ENCODE data around the gene SPATC1L.

SPATC1L gene

DNA sequence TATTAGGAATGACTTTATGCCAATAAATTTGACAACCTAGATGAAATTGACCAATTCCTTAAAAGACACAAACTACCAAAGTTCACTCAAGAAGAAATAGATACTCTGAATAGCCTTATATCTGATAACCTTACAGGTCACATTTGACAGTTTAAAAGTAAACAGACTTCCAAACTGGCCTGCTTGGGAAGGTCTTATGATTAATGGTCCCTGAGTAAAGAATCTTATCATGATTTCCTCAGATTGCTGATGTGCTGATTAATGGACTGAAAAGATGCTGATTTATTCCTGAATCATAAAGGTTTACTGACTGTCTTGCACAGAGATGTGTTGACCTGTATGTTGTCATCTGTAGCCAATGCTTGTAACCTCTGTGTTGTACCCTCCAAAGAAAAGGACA, 19.2 kb downstream of the SPATC1L start:
- H3K4me2 ChIP-seq (ENCODE audit: low read length, poor library complexity, severe bottlenecking) = no peak overlapping the region

DNA sequence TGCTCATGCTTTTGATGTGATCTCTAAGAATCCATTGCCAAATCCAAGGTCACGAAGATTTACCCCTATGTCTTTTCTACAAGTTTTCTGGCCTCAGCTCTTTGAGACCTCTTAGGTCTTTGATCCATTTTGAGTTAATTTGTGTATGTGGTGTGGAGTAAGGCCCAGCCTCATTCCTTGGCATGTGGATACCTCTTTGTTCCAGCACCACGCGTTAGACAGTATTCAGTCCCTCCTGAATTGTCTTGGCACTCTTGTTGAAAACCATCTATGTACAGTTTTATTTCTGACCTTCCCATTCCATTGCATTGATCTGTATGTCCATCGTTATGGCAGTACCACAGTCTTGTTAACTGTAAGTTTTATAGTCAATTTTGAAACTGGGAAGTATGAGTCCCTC, 20.9 kb downstream of the SPATC1L start:
- no peak for DNase-seq
- Histone ChIP-seq H3K4me3 (ENCODE audit: insufficient read depth in 1 of 2, low read depth in 1 of 2, low read length in 2 of 2) (no peak overlapping the region), H3K79me1 (replicated peaks; ENCODE audit: low read length, poor library complexity, severe bottlenecking) (peaks cover 2% of the 10 kb centered on the region), H3K27ac (ENCODE audit: low read length, poor library complexity, severe bottlenecking) (no peak overlapping the region), H2BK5ac (ENCODE audit: low read depth, low read length, poor library complexity, severe bottlenecking) (no peak overlapping the region), H3K18ac (ENCODE audit: low read depth in 1 of 2, low read length in 2 of 2) (no peak overlapping the region), H3K23ac (ENCODE audit: low read length in 2 of 2) (no peak overlapping the region), H4K8ac (ENCODE audit: low read length) (no peak overlapping the region), H2AK5ac (ENCODE audit: low read length, severe bottlenecking) (no peak overlapping the region), H3K4me2 (ENCODE audit: low read length, poor library complexity, severe bottlenecking) (no peak overlapping the region), H3K36me3 (ENCODE audit: control insufficient read depth in 1 of 2, insufficient read depth in 2 of 2, low read depth in 1 of 2, low read length in 2 of 2) (peaks cover 2 to 31% of the 10 kb centered on the region in 2 experiments), H3K4ac (ENCODE audit: low read depth in 1 of 2, low read length in 2 of 2) (no peak overlapping the region), H2BK12ac (ENCODE audit: low read length in 2 of 2) (no peak overlapping the region), H3K9ac (ENCODE audit: low read length) (no peak overlapping the region), H3K27me3 (ENCODE audit: control insufficient read depth in 1 of 2, insufficient read depth in 1 of 2, low read length in 2 of 2) (no peaks in the 10 kb centered on the region), H2BK15ac (ENCODE audit: low read depth, poor library complexity, severe bottlenecking) (no peak overlapping the region), H2AFZ (ENCODE audit: low read depth, low read length) (no peak overlapping the region), H4K91ac (ENCODE audit: low read length) (no peak overlapping the region), H3K4me1 (ENCODE audit: control insufficient read depth, insufficient read depth, low read depth, low read length) (no peaks in the 10 kb centered on the region), H2BK120ac (ENCODE audit: low read depth, low read length) (no peak overlapping the region), H3K14ac (ENCODE audit: low read length in 2 of 2) (no peak overlapping the region), H3K9me3 (ENCODE audit: control insufficient read depth, low read length) (no peaks in the 10 kb centered on the region)
- WGBS = 93% methylated on average over 3 of the region's 4 CpGs

More for the DNA sequence above, 19.2 kb downstream of the SPATC1L start:
- no peak overlapping the region for H2BK12ac ChIP-seq (ENCODE audit: low read length in 2 of 2)
- H3K27me3 ChIP-seq (ENCODE audit: control insufficient read depth in 1 of 2, insufficient read depth in 1 of 2, low read length in 2 of 2) = no peaks in the 10 kb centered on the region
- H4K91ac ChIP-seq (ENCODE audit: low read length) = no peak overlapping the region
- no peak overlapping the region for H2AFZ ChIP-seq (ENCODE audit: low read depth, low read length)
- H2BK5ac ChIP-seq (ENCODE audit: low read depth, low read length, poor library complexity, severe bottlenecking) = no peak overlapping the region
- no peak overlapping the region for H4K8ac ChIP-seq (ENCODE audit: low read length)
- no peak overlapping the region for H2BK120ac ChIP-seq (ENCODE audit: low read depth, low read length)
- no peak overlapping the region for H3K18ac ChIP-seq (ENCODE audit: low read depth in 1 of 2, low read length in 2 of 2)
- no peak overlapping the region for H3K27ac ChIP-seq (ENCODE audit: low read length, poor library complexity, severe bottlenecking)
- peaks cover 2 to 24% of the 10 kb centered on the region in 2 experiments for H3K36me3 ChIP-seq (ENCODE audit: control insufficient read depth in 1 of 2, insufficient read depth in 2 of 2, low read depth in 1 of 2, low read length in 2 of 2)
- H2AK5ac ChIP-seq (ENCODE audit: low read length, severe bottlenecking) = no peak overlapping the region
- H3K23ac ChIP-seq (ENCODE audit: low read length in 2 of 2) = no peak overlapping the region
- H3K4ac ChIP-seq (ENCODE audit: low read depth in 1 of 2, low read length in 2 of 2) = no peak overlapping the region
- H3K14ac ChIP-seq (ENCODE audit: low read length in 2 of 2) = no peak overlapping the region
- DNase-seq = no peak
- no peak overlapping the region for H2BK15ac ChIP-seq (ENCODE audit: low read depth, poor library complexity, severe bottlenecking)
- peaks cover 2% of the 10 kb centered on the region for H3K79me1 ChIP-seq (replicated peaks; ENCODE audit: low read length, poor library complexity, severe bottlenecking)
- no peaks in the 10 kb centered on the region for H3K4me1 ChIP-seq (ENCODE audit: control insufficient read depth, insufficient read depth, low read depth, low read length)
- no peak overlapping the region for H3K4me3 ChIP-seq (ENCODE audit: insufficient read depth in 1 of 2, low read depth in 1 of 2, low read length in 2 of 2)
- H3K9ac ChIP-seq (ENCODE audit: low read length) = no peak overlapping the region
- no peaks in the 10 kb centered on the region for H3K9me3 ChIP-seq (ENCODE audit: control insufficient read depth, low read length)

DNA sequence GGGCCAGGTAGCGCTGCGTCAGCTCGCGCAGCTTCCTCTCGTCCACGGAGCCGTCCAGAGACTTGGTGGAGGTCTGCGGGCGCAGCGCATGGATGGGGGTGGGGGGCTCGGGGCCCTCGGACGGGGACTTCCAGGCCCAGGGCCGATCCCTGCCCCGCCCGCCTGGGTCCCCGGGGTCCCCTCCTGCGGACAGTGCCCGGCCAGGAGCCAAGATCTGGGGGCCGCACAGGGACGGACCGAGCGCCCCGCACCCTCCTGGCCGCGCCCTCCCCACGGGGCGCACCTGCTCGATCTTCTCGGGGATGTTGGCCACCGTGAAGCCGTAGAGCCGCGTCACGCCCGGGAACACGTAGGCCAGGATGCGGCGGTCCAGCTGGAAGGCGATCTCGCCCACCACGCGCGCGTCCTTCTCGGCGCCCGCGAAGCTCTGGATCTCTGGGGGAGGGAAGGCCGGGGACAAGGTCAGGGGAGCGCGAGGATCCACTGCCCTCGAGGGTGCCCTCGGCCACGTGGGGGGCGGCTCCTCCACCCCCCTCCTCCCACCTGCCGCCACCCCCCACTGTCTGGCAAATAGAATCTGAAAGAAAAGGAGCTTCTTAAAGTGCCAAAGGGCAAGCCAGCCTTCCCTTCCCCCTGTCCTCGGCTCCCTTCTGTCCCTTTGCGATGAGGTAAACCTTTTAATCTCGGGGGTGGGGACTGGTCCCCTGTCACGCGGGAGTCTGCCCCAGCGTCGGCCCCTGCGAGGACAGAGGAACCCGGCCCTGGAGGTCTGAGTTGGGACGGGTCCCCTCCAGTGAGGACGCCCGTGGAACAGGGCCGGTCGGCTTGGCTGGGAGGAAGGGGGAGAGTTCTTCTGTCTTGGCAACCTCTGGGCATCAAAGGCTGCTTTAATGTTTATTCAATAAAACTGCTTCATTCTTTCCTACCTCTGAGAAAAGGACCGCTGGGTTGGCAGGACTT, 22.3 kb downstream of the SPATC1L start:
- no peak overlapping the region for H3K18ac ChIP-seq (ENCODE audit: low read depth in 1 of 2, low read length in 2 of 2)
- no peak overlapping the region for H3K23ac ChIP-seq (ENCODE audit: low read length in 2 of 2)
- H4K91ac ChIP-seq (ENCODE audit: low read length) = no peak overlapping the region
- H3K36me3 ChIP-seq (ENCODE audit: control insufficient read depth in 1 of 2, insufficient read depth in 2 of 2, low read depth in 1 of 2, low read length in 2 of 2) = peaks cover 2 to 34% of the 10 kb centered on the region in 2 experiments
- H2AFZ ChIP-seq (ENCODE audit: low read depth, low read length) = no peak overlapping the region
- no peak overlapping the region for H3K4me2 ChIP-seq (ENCODE audit: low read length, poor library complexity, severe bottlenecking)
- H2BK120ac ChIP-seq (ENCODE audit: low read depth, low read length) = no peak overlapping the region
- no peak for DNase-seq
- no peaks in the 10 kb centered on the region for H3K4me1 ChIP-seq (ENCODE audit: control insufficient read depth, insufficient read depth, low read depth, low read length)
- H2BK15ac ChIP-seq (ENCODE audit: low read depth, poor library complexity, severe bottlenecking) = no peak overlapping the region
- no peak overlapping the region for H2BK12ac ChIP-seq (ENCODE audit: low read length in 2 of 2)
- no peak overlapping the region for H4K8ac ChIP-seq (ENCODE audit: low read length)
- H3K27ac ChIP-seq (ENCODE audit: low read length, poor library complexity, severe bottlenecking) = no peak overlapping the region
- H3K79me1 ChIP-seq (replicated peaks; ENCODE audit: low read length, poor library complexity, severe bottlenecking) = peaks cover 2% of the 10 kb centered on the region
- no peak overlapping the region for H3K4me3 ChIP-seq (ENCODE audit: insufficient read depth in 1 of 2, low read depth in 1 of 2, low read length in 2 of 2)
- no peak overlapping the region for H3K14ac ChIP-seq (ENCODE audit: low read length in 2 of 2)
- no peak overlapping the region for H2AK5ac ChIP-seq (ENCODE audit: low read length, severe bottlenecking)
- H2BK5ac ChIP-seq (ENCODE audit: low read depth, low read length, poor library complexity, severe bottlenecking) = no peak overlapping the region
- no peaks in the 10 kb centered on the region for H3K27me3 ChIP-seq (ENCODE audit: control insufficient read depth in 1 of 2, insufficient read depth in 1 of 2, low read length in 2 of 2)
- H3K9me3 ChIP-seq (ENCODE audit: control insufficient read depth, low read length) = no peaks in the 10 kb centered on the region
- no peak overlapping the region for H3K4ac ChIP-seq (ENCODE audit: low read depth in 1 of 2, low read length in 2 of 2)
- 96% methylated on average over 66 of the region's 72 CpGs for WGBS
- H3K9ac ChIP-seq (ENCODE audit: low read length) = no peak overlapping the region

DNA sequence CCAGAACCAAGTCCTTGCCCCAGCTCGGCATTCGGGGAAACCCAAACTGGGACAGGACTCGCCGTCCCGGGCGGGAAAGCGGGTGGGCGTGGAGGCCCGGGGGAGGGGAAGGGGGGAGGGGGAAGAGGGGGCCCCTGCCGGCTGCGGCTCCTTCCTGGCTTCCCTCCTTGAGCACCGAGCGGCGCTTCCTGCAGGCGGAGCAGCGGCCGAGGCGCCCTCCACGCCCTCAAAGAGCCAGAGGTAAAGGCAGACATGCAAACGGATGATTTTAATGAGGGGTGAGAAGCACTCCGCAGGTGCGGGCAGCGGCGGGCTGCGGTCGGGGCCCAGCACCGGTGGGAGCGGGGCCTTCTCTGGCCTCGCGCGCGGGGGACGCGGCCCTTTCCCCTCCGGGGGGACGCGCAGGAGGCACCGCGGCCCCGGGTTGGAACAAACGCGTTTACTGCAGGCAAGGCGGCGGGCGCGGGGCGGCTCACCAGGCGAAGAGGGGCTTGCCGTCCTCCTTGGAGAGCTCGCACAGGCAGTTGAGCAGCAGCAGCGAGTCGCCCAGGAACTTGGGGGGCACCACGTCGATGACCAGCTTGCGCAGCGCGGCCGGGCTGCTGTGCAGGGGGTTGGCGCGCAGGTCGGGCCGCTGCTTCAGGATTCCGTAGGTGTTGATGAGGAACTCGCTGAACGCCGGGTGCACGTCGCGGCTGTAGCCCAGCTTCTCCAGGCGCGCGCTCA, 23.2 kb downstream of the SPATC1L start:
- 98% methylated on average over 61 of the region's 72 CpGs for WGBS

More for the DNA sequence above, 23.2 kb downstream of the SPATC1L start:
- Histone ChIP-seq H2BK15ac (ENCODE audit: low read depth, poor library complexity, severe bottlenecking) (no peak overlapping the region), H3K4me3 (ENCODE audit: insufficient read depth in 1 of 2, low read depth in 1 of 2, low read length in 2 of 2) (no peak overlapping the region), H3K4ac (ENCODE audit: low read depth in 1 of 2, low read length in 2 of 2) (no peak overlapping the region), H2BK12ac (ENCODE audit: low read length in 2 of 2) (no peak overlapping the region), H2AFZ (ENCODE audit: low read depth, low read length) (no peak overlapping the region), H3K36me3 (ENCODE audit: control insufficient read depth in 1 of 2, insufficient read depth in 2 of 2, low read depth in 1 of 2, low read length in 2 of 2) (peaks cover 4 to 37% of the 10 kb centered on the region in 2 experiments), H3K23ac (ENCODE audit: low read length in 2 of 2) (no peak overlapping the region), H3K9ac (ENCODE audit: low read length) (no peak overlapping the region), H3K14ac (ENCODE audit: low read length in 2 of 2) (no peak overlapping the region), H3K4me2 (ENCODE audit: low read length, poor library complexity, severe bottlenecking) (no peak overlapping the region), H3K4me1 (ENCODE audit: control insufficient read depth, insufficient read depth, low read depth, low read length) (peaks cover 1% of the 10 kb centered on the region), H4K8ac (ENCODE audit: low read length) (no peak overlapping the region), H3K9me3 (ENCODE audit: control insufficient read depth, low read length) (no peaks in the 10 kb centered on the region), H4K91ac (ENCODE audit: low read length) (peak overlapping the region; percentile 3), H2BK120ac (ENCODE audit: low read depth, low read length) (no peak overlapping the region), H3K27ac (ENCODE audit: low read length, poor library complexity, severe bottlenecking) (no peak overlapping the region), H3K79me1 (replicated peaks; ENCODE audit: low read length, poor library complexity, severe bottlenecking) (peaks cover 2% of the 10 kb centered on the region), H2BK5ac (ENCODE audit: low read depth, low read length, poor library complexity, severe bottlenecking) (no peak overlapping the region), H2AK5ac (ENCODE audit: low read length, severe bottlenecking) (no peak overlapping the region), H3K27me3 (ENCODE audit: control insufficient read depth in 1 of 2, insufficient read depth in 1 of 2, low read length in 2 of 2) (no peaks in the 10 kb centered on the region), H3K18ac (ENCODE audit: low read depth in 1 of 2, low read length in 2 of 2) (no peak overlapping the region)
- no peak for DNase-seq
